Measurements from ENCODE around the gene E2F4. TPM values are rescaled to one million over a fixed set of nuclear protein-coding genes. Genes with fewer than 3 reads are reported as not detected.

Gene E2F4
- total RNA-seq, 2 donors from 2014 or later: 71.7 to 104 TPM

GRCh38 chr16:67194260-67194659 lies 2.3 kb downstream of the E2F4 start:
- peak overlapping the region; percentile 90 to 92 for H3K27ac Mint-ChIP-seq
- H3K36me3 Mint-ChIP-seq: peaks cover 25 to 44% of the 10 kb centered on the region in 2 donors
- H3K9me3 Mint-ChIP-seq: no peaks in the 10 kb centered on the region
- DNase-seq (ENCODE audit: low spot score in 2 of 2): no peak
- ATAC-seq: no peak

- ATAC-seq (no peak), DNase-seq (ENCODE audit: low spot score in 2 of 2) (no peak)
- H3K27ac Mint-ChIP-seq: peak overlapping the region; percentile 4 to 67
- H3K9me3 Mint-ChIP-seq: no peaks in the 10 kb centered on the region
- H3K36me3 Mint-ChIP-seq: peaks cover 25 to 44% of the 10 kb centered on the region in 2 donors
Observed at GRCh38 chr16:67195676-67196075, 3.7 kb downstream of the E2F4 start.

- Mint-ChIP-seq H3K27ac (peak overlapping the region in 1 of 2 donors; percentile 86), H3K36me3 (peaks cover 25 to 35% of the 10 kb centered on the region in 2 donors), H3K9me3 (no peaks in the 10 kb centered on the region)
- no peak for ATAC-seq
- no peak for DNase-seq (ENCODE audit: low spot score in 2 of 2)
Observed at GRCh38 chr16:67196881-67197280, 4.9 kb downstream of the E2F4 start.

GRCh38 chr16:67197704-67198103 lies 5.7 kb downstream of the E2F4 start:
- peaks cover 21 to 31% of the 10 kb centered on the region in 2 donors for H3K36me3 Mint-ChIP-seq
- peak overlapping the region in 1 of 2 donors; percentile 82 for H3K27ac Mint-ChIP-seq
- ATAC-seq (peak in 1 of 2 donors; percentile 5), DNase-seq (ENCODE audit: low spot score in 2 of 2) (no peak)
- H3K9me3 Mint-ChIP-seq: no peaks in the 10 kb centered on the region

GRCh38 chr16:67198238-67198734 lies 6.3 kb downstream of the E2F4 start:
- DNase-seq (ENCODE audit: low spot score in 2 of 2) (no peak), ATAC-seq (peak; percentile 35 to 64)
- Mint-ChIP-seq H3K9me3 (no peaks in the 10 kb centered on the region), H3K27ac (peak overlapping the region in 1 of 2 donors; percentile 82), H3K36me3 (peaks cover 19 to 26% of the 10 kb centered on the region in 2 donors)

- H3K27ac Mint-ChIP-seq: peak within 1 kb of the TSS in 1 of 2 donors; percentile 82
- DNase-seq (ENCODE audit: low spot score in 2 of 2) (no peak), ATAC-seq (no peak)
- H3K36me3 Mint-ChIP-seq: peaks cover 14 to 17% of the 10 kb centered on the region in 2 donors
- no peaks in the 10 kb centered on the region for H3K9me3 Mint-ChIP-seq
Observed at GRCh38 chr16:67199011-67199807, 7.3 kb downstream of the E2F4 start, which contains the start of gene ELMO3. Gene ELMO3 (plus strand): TSS chr16:67199131. CDS start chr16:67199327, 196 bp downstream.

GRCh38 chr16:67199808-67200198 lies 7.8 kb downstream of the E2F4 start:
- no peak overlapping the region for H3K27ac Mint-ChIP-seq
- ATAC-seq (no peak), DNase-seq (ENCODE audit: low spot score in 2 of 2) (no peak)
- H3K9me3 Mint-ChIP-seq: no peaks in the 10 kb centered on the region
- H3K36me3 Mint-ChIP-seq: peaks cover 12 to 16% of the 10 kb centered on the region in 2 donors

GRCh38 chr16:67200491-67200890 lies 8.5 kb downstream of the E2F4 start:
- ATAC-seq: no peak
- Mint-ChIP-seq H3K9me3 (no peaks in the 10 kb centered on the region), H3K27ac (no peak overlapping the region), H3K36me3 (peaks cover 12 to 16% of the 10 kb centered on the region in 2 donors)
- no peak for DNase-seq (ENCODE audit: low spot score in 2 of 2)

- Mint-ChIP-seq H3K36me3 (peaks cover 3 to 4% of the 10 kb centered on the region in 2 donors), H3K9me3 (no peaks in the 10 kb centered on the region), H3K27ac (no peak overlapping the region)
- ATAC-seq: no peak
- DNase-seq (ENCODE audit: low spot score in 2 of 2): no peak
Observed at GRCh38 chr16:67201411-67202345, 9.7 kb downstream of the E2F4 start.

GRCh38 chr16:67202426-67202825 lies 10.5 kb downstream of the E2F4 start:
- ATAC-seq (no peak), DNase-seq (ENCODE audit: low spot score in 2 of 2) (no peak)
- Mint-ChIP-seq H3K36me3 (no peaks in the 10 kb centered on the region), H3K9me3 (no peaks in the 10 kb centered on the region), H3K27ac (no peak overlapping the region)

GRCh38 chr16:67202956-67203493 lies 11.1 kb downstream of the E2F4 start:
- Mint-ChIP-seq H3K36me3 (no peaks in the 10 kb centered on the region), H3K9me3 (no peaks in the 10 kb centered on the region), H3K27ac (no peak overlapping the region)
- DNase-seq (ENCODE audit: low spot score in 2 of 2) (no peak), ATAC-seq (no peak)

- peak overlapping the region in 1 of 2 donors; percentile 26 for H3K27ac Mint-ChIP-seq
- DNase-seq (ENCODE audit: low spot score in 2 of 2) (no peak), ATAC-seq (no peak)
- no peaks in the 10 kb centered on the region for H3K9me3 Mint-ChIP-seq
- H3K36me3 Mint-ChIP-seq: no peaks in the 10 kb centered on the region
Observed at GRCh38 chr16:67204076-67204475, 12.1 kb downstream of the E2F4 start.

- ATAC-seq: no peak
- H3K27ac Mint-ChIP-seq: peak overlapping the region; percentile 26 to 37
- DNase-seq (ENCODE audit: low spot score in 2 of 2): no peak
- H3K36me3 Mint-ChIP-seq: no peaks in the 10 kb centered on the region
- no peaks in the 10 kb centered on the region for H3K9me3 Mint-ChIP-seq
Observed at GRCh38 chr16:67206129-67206837, 14.3 kb downstream of the E2F4 start.

- no peak for DNase-seq (ENCODE audit: low spot score in 2 of 2)
- ATAC-seq: no peak
- peak overlapping the region; percentile 26 to 37 for H3K27ac Mint-ChIP-seq
- no peaks in the 10 kb centered on the region for H3K9me3 Mint-ChIP-seq
- H3K36me3 Mint-ChIP-seq: no peaks in the 10 kb centered on the region
Observed at GRCh38 chr16:67206838-67207248, 14.9 kb downstream of the E2F4 start.

- Mint-ChIP-seq H3K36me3 (no peaks in the 10 kb centered on the region), H3K27ac (peak overlapping the region; percentile 26 to 37), H3K9me3 (no peaks in the 10 kb centered on the region)
- ATAC-seq (peak in 1 of 2 donors; percentile 46), DNase-seq (ENCODE audit: low spot score in 2 of 2) (no peak)
Observed at GRCh38 chr16:67207249-67208091, 15.5 kb downstream of the E2F4 start.
